HG02798 (cell line): ENCODE results near the gene KIF21A.
"Not testable (repeated sequence)": the region's sequence is repeated elsewhere in the genome, so short reads cannot be mapped to it uniquely, and the experiment has no call there.

Source experiments
- ATAC-seq: cut with Tn5 transposase; IDR thresholded peaks from one replicate; pipeline ENCODE4 v1.9.1; 2021; ENCODE audit warnings: mild to moderate bottlenecking; ENCODE audit not compliant: unreplicated experiment, poor library complexity

Gene KIF21A

GRCh38 chr12:39295593-39295992 is 147.3 kb downstream of the KIF21A start:
- not testable (repeated sequence) for ATAC-seq

- ATAC-seq = no peak
These were observed 148.2 kb downstream of the KIF21A start for GRCh38 chr12:39294715-39295114.

DNA sequence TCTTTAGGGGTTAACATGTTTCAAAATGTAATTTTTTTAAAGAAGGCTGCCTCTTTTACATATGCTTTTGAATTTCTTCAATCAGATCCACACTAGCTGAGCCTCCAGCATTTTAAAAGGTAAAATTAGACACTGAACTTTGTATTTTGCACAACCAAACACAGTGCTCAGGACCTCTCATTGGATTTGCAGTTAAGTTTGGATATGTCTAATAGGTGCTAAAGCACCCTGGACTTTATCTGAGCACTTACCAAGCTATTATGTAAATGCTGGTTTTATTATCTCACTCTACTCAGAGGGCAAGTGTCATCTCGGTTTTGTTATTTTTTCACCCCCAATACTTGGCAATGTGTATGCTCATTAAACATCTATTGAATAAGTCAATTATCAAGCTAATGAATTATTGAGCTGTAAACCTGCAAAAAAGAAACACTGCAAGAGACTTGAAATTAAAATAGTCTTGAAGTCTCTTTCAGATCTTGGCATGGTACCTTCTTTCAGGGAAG is 150.7 kb downstream of the KIF21A start:
- ATAC-seq = no peak

- no peak for ATAC-seq
These were observed 155.1 kb downstream of the KIF21A start for GRCh38 chr12:39287817-39288216.

GRCh38 chr12:39287409-39287808 is 155.5 kb downstream of the KIF21A start:
- no peak for ATAC-seq

DNA sequence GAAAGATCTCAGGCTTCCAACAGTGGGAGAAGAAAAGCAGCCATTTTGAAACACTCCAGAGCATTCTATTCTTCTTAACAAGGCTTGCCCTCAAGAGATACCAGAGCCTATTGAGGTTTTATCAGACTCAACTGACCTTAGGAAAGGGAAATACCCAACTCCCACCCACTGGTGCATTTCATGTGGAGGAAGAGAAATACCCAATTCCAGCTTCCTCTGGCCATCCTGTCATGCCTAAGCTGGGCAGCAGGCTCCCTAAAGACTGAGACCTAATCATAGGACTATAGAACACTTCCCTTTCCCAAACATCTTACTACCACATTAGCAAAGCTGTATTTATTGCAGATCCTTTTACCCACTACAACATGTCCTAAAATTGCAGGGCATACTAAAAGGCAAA is 164.5 kb downstream of the KIF21A start:
- no peak for ATAC-seq

GRCh38 chr12:39277416-39277815 is 165.5 kb downstream of the KIF21A start:
- no peak for ATAC-seq

DNA sequence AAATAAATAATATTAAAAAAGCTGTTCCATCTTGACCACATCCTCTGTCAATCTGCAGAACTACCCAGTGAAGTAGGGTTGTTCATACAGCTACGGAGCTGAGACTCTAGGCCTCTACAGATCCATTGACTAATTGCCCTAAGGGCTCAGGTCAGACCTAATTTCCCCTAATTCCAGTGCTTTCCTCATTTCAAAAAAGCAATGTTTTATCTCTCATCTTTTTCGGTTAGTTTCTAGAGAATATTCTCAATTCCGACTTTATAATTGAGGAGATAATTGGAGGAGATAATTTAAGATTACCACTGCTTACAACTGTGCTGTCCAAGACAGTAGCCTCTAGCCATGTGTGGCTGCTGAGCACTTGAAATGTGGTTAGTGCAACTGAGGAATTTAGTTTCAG is 167.1 kb downstream of the KIF21A start:
- ATAC-seq = no peak

DNA sequence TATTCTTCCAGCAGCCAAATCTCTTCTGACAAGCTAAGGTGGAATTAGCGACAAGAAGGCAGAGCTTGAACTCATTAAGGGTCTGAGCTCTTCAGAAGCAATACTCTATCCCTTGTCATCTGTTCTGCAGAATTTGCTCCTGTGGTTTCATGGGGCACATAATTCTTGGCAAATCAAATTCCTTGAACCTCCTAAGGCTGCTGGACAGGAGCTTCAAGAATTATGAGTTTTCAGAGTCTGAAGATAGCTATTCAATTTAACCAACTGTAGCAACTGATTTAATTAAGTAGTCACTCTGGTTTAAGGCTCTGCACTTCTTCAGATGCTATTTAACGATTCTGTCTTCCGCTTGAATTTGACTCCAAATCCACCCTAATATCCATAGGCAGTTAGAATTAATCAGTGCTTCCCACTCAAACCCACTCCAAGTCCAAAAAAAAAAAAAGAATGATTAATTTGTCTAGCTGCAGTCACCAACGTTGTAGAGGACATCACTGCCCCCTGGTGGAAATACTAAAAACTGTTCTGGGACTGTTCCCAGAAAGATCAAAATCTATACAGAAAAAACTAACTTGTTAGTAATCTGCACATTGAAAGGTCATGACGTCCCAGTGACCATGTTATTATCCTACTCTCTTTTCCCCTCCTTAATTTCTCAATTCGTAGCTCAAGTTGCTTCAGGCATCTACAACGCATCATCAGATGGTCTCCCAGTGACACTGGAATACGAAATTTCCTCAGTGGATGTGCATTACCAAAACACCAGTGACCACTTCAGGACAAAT is 169.9 kb downstream of the KIF21A start:
- no peak for ATAC-seq

- ATAC-seq = no peak
These were observed 173.4 kb downstream of the KIF21A start for GRCh38 chr12:39269492-39269891.

GRCh38 chr12:39267886-39268285 is 175.0 kb downstream of the KIF21A start:
- ATAC-seq = no peak

DNA sequence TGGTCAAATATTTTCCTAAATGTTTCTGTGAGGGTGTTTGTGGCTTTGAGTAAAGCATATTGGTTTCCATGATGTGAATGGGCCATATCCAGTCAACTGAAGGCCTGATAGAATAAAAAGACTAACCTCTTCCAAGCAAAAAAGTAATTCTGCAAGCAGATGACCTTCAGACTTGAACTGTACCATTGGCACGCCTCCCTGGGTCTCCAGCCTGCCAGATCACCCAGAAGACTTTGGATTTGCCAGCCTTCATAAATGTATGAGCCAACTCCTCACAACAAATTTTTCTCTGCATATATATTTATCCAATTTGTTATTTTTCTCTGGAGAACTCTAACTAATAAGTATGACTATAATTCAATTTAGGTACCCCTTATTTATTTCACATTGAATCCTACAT is 190.3 kb downstream of the KIF21A start:
- ATAC-seq = no peak
